HG03060 (cell line): ENCODE data around the gene CSRP1.
"Not testable (repeated sequence)": the region's sequence is repeated elsewhere in the genome, so short reads cannot be mapped to it uniquely, and the experiment has no call there.

Source experiments
- ATAC-seq: cut with Tn5 transposase; IDR thresholded peaks from one replicate; pipeline ENCODE4 v1.9.1; 2021; ENCODE audit warnings: low read depth, moderate number of reproducible peaks; ENCODE audit not compliant: unreplicated experiment

CSRP1 gene

DNA sequence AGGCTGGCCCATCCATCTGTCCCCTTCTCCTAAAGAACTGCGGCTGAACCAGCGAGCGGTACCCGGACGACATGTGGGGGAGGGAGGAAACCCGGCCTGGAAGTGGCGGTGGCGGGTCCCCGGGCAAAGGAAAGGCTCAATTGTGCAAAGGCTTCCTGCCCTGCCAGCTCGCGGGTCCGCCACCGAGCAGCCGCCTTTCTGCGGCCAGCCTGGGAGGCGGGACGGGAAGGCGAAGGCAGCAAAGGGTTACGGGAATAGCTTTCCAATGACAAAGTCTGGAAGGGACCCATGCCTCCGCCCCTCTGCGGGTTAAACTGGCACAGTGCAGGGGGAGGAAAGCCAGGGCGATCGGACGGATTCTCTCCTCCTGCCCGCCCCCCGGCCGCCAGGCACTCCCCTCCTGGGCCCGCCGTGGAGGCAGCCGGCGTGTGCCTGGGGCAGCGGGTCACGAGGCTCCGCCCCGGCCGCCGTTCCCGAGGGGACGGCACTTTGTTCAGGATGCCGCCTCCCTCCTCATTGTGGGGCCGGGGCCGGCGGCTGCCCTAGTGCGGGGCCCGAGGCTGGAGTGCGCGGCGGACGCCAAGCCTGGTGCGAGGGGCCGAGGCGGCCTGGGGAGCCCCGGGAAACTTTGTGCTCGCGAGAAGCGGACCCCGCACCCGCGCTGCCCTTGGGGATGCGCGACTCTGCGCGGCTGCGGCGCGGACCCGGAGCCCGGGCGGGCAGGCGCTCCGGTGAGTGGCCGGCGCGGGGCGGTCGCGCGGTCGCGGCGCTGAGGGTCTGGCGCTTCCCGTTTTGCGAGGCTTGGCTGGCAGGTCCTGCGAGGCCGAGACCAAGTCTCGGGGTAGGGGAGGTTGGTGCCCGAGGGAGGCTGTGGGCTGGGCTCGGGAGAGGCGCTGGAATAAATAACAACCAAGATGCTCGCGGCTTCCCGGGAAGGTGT is 32.0 kb upstream of the CSRP1 start, which contains the start of gene NAV1:
Gene NAV1, plus strand, starts transcription at position 516 of the 940 bp plus-strand sequence. CDS start 83,758 bp downstream, outside the sequence.
- no peak for ATAC-seq

DNA sequence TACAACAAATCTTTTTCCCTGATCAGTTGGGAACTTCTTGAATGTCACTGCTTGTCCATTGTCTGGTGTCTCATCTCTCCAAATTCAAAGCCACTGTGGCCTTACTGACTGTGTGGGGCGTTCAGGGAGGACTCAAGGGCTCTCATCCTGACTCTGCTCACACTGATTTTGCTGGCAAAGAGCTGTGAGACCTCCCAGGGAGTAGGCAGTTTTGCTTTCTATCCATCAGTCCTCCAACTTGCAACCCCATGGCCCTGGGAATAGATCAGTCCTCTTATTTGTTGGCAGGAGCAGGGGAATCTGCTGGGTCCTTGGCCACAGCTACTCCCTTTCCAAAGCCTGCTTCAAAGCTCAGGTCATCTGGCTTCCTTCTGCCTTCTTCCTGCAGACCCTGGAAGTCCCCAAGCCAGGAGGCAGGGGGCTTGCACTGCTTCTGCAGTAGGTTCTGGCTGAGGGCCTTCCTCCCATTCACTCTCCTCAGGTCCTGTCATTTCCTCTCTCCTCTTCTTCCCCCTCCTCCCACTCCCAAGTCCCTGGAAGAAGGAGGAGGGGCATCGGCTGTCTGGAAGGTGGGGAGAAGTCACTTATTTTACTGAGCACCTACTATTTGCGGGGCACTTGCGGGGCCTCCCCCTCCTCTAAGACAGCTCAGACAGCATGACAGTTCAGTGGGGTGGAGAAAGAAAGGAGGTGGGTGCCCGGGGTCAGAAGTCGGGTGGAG is 31.1 kb upstream of the CSRP1 start:
- no peak for ATAC-seq

DNA sequence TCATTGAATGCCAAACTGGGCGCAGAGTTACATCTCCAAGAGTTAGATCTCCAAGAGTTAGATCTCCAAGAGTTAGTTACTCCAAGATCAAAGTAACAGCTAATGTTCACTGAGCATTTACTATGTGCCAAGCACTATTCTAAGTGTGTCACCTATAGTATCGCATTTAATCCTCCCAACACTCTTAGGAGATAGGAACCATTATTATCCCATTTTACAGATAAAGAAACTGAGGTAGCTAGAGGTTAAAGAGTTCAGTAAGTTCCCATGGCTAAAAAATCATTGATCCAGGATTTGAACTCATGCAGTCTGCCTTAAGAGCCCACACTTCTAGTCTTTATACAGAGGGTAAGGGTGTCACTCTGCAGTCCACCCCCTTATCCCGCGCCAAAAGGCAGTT is 30.5 kb upstream of the CSRP1 start:
- no peak for ATAC-seq

DNA sequence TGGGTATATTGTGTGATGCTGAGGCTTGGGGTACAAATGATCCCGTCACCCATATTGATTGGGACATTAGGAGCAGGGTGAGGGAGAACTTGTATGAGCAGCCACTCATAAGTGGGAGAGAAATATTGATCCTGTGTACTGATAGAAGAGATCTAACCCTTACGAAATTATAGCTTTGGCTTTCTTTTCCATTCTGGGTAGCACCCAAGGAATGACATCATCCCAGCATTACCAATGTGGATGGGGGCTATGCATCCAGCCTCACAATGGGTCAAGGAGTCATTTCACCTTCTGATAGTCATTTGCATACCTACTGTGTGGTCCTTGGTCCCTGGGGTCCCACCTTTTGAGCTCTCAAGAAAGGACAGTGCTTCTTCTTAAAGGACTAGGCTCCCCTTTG is 30.1 kb upstream of the CSRP1 start:
- ATAC-seq, result no peak

DNA sequence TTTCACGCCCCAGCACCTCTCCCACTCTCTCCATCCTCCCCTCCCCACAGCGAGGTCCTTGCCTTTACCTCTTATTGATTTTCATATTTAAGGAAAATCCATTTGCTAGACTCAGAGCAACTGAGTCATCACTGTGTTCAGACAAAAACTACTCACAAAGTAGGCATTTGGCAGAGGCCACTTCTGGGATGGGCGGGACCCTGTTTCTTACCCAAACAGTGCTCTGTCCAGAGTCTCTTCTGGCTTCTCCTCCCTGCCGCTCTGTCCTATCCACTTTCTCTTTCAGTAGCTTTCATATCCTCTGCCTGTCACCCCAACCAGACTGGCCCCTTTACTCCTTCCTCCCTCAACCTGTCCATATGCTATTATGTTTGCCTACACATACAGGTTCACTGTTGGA is 29.6 kb upstream of the CSRP1 start:
- no peak for ATAC-seq

DNA sequence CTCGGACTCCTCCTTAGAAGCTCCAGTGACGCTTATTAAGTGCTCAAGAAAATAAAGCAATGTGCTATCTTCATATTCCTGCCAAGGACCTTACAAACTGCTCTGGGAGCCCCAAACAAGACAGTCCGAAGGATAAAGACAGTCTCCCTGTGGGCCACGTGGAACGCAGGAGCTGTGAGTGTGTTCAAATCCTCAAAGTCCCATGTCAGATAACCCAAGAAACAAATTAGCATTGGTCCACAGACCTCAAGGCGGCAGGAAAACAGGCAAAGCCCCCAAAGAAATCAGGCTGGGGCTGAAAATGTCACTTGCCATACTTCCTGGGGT is 29.0 kb upstream of the CSRP1 start:
- no peak for ATAC-seq

DNA sequence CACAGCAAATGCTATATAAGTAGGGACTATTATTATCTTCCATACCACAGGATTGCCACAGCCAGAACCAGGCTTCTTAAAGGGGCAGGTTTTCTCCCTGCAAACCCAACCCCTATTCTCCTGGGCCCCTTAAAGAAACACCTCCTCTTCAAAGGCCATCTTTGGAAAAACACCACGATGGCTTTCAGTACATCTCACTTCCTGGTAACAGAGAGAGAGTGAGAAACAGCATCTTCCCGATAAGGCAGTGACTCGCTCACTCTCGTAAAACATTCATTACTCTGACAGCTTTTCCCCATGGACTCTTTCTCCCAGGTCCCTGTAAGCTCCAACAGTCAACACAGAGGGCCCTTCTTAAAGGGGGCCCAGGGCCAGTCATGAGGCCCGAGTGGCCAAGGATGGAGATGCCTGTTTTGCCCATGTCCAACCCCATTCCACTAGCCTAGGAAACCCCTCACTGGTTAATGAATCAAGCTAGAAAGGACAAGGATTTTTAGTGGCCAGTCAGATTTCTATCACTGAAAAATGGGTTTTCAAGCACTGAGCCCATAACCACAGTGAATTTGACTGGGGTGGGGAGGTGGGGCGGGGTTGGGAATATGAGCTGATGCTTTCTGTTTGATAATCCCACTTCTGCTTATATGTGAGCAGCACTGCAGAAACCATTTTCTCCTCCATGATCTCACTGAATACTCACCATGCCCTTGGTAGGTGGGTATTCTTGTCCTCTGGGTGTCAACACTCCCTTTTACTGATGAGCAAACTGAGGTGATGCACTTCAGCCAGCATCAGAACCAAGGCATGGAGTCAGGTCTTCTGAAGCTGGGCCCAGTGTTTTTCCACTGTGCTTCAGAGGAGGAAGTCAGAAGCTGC is 28.4 kb upstream of the CSRP1 start:
- no peak for ATAC-seq

DNA sequence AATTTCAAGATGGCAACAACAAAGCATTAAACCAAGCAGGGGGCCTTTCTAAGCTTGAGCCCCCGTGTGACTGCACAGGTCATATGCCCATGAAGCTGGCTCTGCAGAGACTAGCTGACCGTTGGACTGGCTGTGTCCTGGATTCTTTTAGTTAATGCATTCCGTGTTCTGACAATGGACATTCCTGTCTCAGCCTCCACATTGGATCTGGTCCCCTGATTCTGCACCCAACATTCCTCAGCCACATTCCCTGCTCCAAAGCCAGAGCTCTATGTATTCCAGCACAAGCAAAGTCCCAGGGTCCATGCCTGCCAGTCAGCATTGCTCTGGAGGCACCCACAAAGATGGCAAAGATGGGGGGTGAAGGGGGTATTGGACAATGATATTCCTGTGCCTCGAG is 26.9 kb upstream of the CSRP1 start:
- ATAC-seq, result no peak

DNA sequence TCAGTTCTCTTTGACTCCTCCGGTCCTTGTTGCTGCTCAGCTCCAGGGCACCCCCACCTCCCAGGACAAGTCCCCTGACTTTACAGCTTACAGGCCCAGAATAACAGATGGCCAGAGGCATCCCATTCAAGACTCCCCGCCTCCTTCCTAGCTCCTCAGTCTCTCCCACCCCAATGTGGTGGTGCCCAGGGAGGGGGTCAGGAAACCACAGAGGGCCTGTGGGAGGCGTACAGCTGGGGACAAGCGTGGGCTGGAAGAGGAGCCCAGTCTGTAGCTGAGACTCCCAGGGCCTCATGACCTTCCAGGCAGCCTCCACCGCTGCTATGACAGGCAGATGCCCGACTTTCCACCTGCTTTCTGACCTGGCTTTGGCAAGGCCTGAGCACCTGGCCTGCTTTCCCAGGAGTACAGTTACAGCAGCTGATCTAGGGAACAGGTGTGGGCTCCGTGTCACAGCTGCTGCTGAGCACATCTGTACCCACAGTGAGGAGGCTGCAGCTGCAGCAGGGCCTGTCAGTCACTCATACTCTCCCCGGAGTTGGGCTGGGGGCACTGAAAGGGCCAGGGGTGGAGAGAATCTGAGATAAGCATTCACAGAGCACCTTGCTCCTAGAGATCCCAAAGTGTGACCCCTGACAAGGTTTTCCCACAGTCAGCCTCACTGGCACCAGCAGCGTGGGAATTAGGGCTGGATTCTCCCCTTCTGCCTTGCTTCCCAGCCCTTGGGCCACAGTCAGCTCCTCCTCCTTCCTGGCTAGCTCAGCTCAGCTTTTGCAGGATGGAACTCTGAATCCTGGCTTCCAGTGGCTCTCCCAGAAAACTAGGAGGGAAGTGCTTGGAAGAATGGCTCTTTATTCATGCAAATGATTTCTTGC is 24.9 kb upstream of the CSRP1 start:
- ATAC-seq, result no peak

DNA sequence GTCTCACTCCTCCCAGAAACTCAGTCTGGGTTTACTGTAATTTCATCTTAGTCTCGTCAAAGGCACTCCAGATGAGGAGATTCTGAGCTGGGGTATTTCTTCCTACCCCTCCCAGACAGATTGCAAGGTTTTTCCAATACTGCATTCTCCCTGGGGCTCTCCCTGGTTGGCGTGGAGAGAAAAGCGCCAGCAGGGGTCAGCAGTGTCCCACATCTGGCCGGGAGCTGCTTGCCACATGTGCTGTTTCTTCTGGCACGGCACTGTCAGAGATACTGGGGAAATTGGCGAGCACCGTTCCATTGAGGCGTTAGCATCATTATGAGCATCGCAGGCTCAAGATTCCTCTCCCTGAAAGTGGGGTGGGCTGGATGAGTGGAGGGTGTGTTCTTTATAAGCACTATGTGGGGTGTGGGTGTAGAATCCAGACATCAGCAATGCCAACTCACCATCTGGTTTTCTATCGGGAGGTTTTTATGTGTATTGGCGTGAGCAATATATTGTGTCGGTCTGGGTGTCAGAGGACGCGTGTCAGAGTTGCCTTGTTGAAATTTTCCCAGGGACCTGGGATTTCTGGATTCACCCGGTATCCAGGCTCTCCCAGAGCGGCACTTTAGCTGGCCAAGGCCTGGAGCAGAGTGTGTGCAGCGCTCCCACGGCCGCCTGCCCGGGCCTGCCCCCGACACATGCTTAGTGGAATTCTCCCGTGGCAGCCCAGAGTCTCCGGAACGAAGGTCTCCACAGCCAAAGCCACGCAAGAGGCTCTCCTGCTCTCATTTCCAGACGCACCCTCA is 24.0 kb upstream of the CSRP1 start:
- no peak for ATAC-seq

DNA sequence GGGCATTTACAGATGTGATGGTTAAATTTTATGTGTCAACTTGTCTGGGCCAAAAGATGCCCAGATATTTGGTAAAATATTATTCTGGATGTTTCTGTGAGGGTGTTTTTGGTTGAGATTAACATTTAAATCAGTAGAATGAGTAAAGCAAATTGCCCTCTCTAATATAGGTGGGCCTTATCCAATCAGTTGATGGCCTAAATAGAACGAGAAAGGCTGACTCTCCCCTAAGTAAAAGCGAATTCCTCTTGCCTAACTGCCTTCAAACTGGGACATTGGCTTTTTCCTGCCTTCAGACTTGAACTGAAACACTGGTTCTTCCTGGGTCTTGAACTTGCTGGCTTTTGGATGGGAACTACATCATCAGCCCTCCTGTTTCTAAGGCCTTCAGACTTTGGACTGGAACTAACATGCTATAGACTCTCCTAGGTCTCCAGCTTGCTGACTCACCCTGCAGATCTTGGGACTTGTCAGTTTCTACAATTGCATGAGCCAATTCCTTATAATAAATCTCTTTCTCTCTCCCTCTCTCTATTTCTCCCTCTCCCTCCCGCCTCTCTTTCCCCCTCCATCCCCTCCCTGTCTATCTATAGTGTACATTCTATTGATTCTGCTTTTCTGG is 21.8 kb upstream of the CSRP1 start:
- ATAC-seq, result no peak

DNA sequence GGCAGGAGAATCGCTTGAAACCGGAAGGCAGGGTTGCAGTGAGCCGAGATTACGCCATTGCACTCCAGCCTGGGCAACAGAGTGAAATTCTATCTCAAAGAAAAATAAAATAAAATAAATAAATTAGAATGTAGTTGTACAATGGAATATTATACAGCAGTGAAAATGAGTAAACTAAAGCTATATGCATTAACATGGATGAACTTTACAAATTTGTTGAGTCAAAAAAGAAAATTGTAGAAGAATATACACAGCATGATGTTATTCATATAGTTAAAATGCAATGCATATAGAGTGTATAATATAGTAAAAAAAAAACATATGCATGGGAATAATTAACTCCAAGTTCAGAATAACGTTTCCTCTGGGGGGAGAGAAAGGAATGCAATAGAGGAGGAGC is 21.0 kb upstream of the CSRP1 start:
- ATAC-seq, result no peak

DNA sequence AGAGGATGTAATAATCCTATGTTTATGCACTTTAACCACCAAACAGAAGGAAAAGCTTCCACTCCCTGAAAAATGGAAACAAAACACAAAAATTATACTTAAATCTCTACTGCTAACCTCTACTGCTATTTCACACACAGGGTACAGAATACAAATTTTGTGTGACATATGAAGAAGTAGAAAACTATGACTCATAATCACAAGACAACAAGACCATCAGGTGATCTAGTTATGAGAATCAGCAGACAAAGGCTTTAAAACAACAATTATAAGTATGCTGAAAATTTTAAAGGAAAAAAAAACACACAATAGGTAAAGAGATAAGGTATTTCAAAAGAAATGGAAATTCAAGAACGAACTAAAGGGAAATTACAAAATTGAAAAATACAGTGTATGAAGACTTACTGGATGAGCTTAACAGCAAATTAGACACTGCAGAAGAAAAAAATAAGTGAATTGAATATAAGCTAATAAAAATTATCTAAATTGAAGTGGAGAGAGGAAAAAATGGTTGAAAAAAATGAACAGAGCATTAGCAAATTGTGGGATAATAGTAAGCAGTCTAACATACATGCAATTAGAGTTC is 18.4 kb upstream of the CSRP1 start:
- no peak for ATAC-seq

DNA sequence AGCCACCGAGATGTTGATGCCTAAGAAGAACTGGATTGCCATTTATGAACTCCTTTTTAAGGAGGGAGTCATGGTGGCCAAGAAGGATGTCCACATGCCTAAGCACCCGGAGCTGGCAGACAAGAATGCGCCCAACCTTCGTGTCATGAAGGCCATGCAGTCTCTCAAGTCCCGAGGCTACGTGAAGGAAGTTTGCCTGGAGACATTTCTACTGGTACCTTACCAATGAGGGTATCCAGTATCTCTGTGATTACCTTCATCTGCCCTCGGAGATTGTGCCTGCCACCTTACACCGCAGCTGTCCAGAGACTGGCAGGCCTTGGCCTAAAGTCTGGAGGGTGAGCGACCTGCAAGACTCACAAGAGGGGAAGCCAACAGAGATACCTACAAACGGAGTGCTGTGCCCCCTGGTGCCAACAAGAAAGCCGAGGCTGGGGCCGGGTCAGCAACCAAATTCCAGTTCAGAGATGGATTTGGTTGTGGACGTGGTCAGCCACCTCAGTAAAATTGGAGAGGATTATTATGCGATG is 13.2 kb upstream of the CSRP1 start:
- not testable (repeated sequence) for ATAC-seq

DNA sequence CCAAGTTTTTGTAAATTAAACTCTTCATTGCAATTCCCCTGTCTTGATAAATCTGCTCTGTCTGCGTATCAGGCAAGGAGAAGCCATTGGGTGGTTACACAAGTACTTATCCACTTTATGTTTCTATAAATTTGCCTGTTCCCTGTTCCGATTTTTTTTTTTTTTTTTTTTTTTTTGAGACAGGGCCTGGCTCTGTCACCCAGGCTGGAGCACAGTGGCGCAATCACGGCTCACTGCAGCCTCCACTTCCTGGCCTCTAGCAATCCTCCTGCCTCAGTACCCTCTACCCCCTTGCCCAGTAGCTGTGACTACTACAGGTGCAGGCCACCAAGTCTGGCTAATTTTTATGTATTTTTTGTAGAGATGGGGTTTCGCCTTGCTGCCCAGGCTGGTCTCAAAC is 11.1 kb upstream of the CSRP1 start:
- no peak for ATAC-seq

DNA sequence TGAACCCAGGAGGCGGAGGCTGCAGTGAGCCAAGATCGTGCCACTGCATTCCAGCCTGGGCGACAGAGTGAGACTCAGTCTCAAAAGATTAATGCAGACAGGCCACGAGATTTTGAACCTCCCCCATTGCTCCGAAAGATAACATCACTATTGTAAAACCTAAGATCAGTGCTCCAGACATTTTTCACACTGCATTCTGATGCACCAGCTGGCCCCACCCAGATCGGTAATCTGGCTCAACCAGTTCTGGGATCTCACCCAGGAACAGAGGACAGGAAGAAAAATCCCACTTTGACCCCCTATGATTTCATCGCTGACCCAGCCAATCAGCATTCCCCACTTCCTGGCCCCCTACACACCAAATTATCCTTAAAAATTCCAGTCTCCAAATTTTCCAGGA is 10.7 kb upstream of the CSRP1 start:
- no peak for ATAC-seq

DNA sequence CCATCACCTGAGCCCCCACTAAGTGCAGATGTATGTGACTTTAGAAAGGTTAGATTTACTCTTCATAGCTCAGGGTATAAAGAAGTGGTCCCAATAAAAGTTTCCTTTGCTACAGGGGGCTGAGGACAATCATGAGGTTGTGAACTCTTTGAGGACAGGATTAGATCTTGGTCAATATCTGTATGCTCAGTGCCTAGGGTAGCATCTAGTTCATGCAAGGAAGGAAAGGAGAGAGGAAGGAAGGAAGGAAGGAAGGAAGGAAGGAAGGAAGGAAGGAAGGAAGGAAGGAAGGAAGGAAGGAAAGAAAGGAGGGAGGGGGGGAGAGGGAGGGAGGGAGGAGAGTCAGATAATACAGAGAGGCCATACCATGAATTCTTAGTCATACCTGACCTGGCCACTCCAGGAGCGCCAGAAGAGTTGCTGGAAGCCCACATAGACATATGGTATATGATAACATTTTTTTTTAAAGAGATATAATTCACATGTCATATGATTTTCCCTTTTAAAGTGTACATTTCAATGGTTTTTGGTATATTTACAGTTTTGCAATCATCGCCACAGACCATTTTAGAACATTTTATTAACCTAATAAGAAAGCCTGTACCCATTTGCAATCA is 9.7 kb upstream of the CSRP1 start:
- no peak for ATAC-seq

DNA sequence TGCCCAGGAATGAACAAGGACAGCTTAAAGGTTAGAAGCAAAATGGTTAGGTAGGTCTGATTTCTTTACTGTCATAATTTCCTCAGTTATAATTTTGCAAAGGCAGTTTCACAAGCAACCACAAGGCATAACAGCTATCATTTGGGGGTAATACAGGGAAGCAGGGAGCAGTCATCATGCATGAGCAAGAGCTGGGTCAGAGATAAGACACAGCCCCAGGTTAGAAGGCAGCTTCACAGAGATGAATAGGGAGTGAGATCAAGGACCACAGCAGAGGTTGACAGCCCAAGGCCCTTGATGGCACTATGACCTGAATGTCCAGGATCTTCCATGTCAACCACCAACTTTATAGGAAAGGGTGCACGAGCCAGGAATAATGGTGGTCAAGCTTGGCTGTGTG is 9.0 kb upstream of the CSRP1 start:
- no peak for ATAC-seq
